Omental fat pad (tissue), 4 donors: ENCODE results near the gene FAM131C. TPM values are rescaled to one million over a fixed set of nuclear protein-coding genes. Genes with fewer than 3 reads are reported as not detected.

Experiments used
- ATAC-seq: fragments of 150-250 bp; one replicate; pipeline ENCODE4 v1.9.1; 2016; ENCODE audit warnings: mild to moderate bottlenecking, moderate library complexity; ENCODE audit not compliant: low FRiP score
- DNase-seq: peaks from one replicate; pipeline ENCODE4 v3.0.0-alpha.2; 2019; ENCODE audit warnings: low spot score
- CTCF ChIP-seq, 3 donors: fragments of 450-650 bp; IDR thresholded peaks; one replicate each; pipeline ENCODE4 v1.5.1; 2016 to 2017; ENCODE audit warnings: antibody characterized with exemption in 3 of 3, mild to moderate bottlenecking in 3 of 3, moderate library complexity in 2 of 3
- total RNA-seq, 4 donors: library from RNA; depleted of rRNA; stranded (reverse); fragments of >200 nt; gene quantifications; one replicate each; pipeline ENCODE4 v1.1.0, GENCODE V29; 2016

Gene FAM131C
- total RNA-seq, 4 donors from 2014 or later = not detected

- no peak for TF ChIP-seq CTCF (IDR thresholded peaks at IDR 0.05)
- no peak for DNase-seq
- no peak for ATAC-seq
Observed at GRCh38 chr1:16072095-16072494, 1.4 kb downstream of the FAM131C start.

GRCh38 chr1:16071614-16072013, 1.8 kb downstream of the FAM131C start:
- no peak for TF ChIP-seq CTCF (IDR thresholded peaks at IDR 0.05)
- ATAC-seq (no peak), DNase-seq (no peak)

DNA sequence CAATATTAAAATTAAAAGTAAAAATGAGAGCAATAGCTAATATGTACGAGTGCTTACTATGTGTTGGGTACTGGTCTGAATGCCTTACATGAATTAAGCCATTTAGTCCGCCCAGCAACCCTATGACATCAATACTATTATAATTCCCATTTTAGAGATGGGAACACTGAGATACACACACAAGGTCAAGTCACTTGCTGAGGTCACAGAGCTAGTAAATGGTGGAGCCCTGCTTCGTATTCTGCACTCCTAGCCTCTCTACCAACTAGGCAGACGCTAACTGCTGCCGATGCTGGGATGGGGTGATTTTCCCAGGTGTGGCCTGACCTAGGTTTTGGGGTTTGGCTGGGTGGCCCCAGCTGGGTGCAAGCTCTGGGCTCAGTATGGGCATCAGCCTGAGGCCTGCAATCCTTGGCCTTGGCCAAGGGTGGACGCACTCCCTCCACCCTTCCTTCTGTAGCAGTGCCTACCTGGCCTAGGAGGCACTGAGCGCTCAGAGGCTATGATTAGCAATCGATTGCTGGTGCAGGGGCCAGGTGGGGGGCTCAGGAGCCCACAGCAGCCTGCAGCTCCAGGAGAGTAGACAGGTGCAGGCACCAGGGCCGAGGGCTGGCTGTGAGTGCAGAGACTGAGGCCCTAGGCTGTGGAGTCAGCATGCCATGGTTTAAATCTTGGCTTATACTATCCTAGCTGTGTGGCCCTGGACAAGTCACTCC, 2.7 kb downstream of the FAM131C start:
- ATAC-seq = no peak
- no peak for DNase-seq
- TF ChIP-seq CTCF (IDR thresholded peaks at IDR 0.05) = no peak

GRCh38 chr1:16068356-16069270, 4.8 kb downstream of the FAM131C start:
- ATAC-seq = no peak
- no peak for TF ChIP-seq CTCF (IDR thresholded peaks at IDR 0.05)
- DNase-seq = no peak

- no peak for ATAC-seq
- DNase-seq = no peak
- TF ChIP-seq CTCF (IDR thresholded peaks at IDR 0.05) = no peak
Observed at GRCh38 chr1:16067933-16068332, 5.5 kb downstream of the FAM131C start.

- ATAC-seq (no peak), DNase-seq (no peak)
- no peak for TF ChIP-seq CTCF (IDR thresholded peaks at IDR 0.05)
Observed at GRCh38 chr1:16067127-16067768, 6.2 kb downstream of the FAM131C start.
